ENCODE results near the gene SNAPC2.

Gene SNAPC2

GRCh38 chr19:7905859-7906258 is 14.3 kb upstream of the SNAPC2 start:
- no peak overlapping the region for H3K4me3 ChIP-seq (ENCODE audit: low read depth, low read length)
- no peak for DNase-seq
- H3K27me3 ChIP-seq (ENCODE audit: insufficient read depth, low read depth, severe bottlenecking): no peaks in the 10 kb centered on the region
- H3K9me3 ChIP-seq (ENCODE audit: severe bottlenecking): no peaks in the 10 kb centered on the region
- H3K36me3 ChIP-seq: peaks cover 40% of the 10 kb centered on the region
- TF ChIP-seq, protein P1, sequence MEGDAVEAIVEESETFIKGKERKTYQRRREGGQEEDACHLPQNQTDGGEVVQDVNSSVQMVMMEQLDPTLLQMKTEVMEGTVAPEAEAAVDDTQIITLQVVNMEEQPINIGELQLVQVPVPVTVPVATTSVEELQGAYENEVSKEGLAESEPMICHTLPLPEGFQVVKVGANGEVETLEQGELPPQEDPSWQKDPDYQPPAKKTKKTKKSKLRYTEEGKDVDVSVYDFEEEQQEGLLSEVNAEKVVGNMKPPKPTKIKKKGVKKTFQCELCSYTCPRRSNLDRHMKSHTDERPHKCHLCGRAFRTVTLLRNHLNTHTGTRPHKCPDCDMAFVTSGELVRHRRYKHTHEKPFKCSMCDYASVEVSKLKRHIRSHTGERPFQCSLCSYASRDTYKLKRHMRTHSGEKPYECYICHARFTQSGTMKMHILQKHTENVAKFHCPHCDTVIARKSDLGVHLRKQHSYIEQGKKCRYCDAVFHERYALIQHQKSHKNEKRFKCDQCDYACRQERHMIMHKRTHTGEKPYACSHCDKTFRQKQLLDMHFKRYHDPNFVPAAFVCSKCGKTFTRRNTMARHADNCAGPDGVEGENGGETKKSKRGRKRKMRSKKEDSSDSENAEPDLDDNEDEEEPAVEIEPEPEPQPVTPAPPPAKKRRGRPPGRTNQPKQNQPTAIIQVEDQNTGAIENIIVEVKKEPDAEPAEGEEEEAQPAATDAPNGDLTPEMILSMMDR (IDR thresholded peaks at IDR 0.05; ENCODE audit: low read depth, low read length): no peak
- H3K27ac ChIP-seq: no peak overlapping the region

- Histone ChIP-seq H3K27me3 (ENCODE audit: insufficient read depth, low read depth, severe bottlenecking) (no peaks in the 10 kb centered on the region), H3K4me3 (ENCODE audit: low read depth, low read length) (no peak overlapping the region), H3K9me3 (ENCODE audit: severe bottlenecking) (no peaks in the 10 kb centered on the region), H3K36me3 (peaks cover 51% of the 10 kb centered on the region), H3K27ac (no peak overlapping the region)
- TF ChIP-seq, protein P1 (IDR thresholded peaks at IDR 0.05; ENCODE audit: low read depth, low read length): no peak
- DNase-seq: no peak
Measured at GRCh38 chr19:7907122-7907521, 13.0 kb upstream of the SNAPC2 start.

DNA sequence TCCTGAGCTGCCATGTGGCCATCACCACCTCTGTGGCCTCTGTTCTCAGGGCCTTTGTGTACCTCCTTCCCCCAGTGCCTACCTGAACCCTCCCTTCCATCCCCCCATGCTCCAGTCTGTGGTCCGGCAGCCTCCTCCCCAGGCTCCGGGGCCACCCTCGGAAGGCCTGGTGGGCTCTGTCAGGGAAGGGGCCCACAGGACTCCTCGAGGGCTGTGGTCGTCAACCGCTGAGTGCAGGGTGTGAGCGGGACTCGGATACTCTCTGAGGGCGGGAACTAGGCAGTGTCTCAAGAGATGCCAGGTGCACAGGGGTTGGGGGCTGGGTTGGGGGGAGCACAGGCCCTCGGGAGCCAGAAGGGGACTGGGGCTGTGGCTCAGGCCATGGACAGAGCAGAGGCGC is 12.6 kb upstream of the SNAPC2 start:
- H3K4me3 ChIP-seq (ENCODE audit: low read depth, low read length): no peak overlapping the region
- DNase-seq: no peak
- no peaks in the 10 kb centered on the region for H3K9me3 ChIP-seq (ENCODE audit: severe bottlenecking)
- TF ChIP-seq, protein P1 (IDR thresholded peaks at IDR 0.05; ENCODE audit: low read depth, low read length): no peak
- no peaks in the 10 kb centered on the region for H3K27me3 ChIP-seq (ENCODE audit: insufficient read depth, low read depth, severe bottlenecking)
- peaks cover 53% of the 10 kb centered on the region for H3K36me3 ChIP-seq
- no peak overlapping the region for H3K27ac ChIP-seq

GRCh38 chr19:7908078-7908699 is 11.9 kb upstream of the SNAPC2 start:
- TF ChIP-seq, protein P1 (IDR thresholded peaks at IDR 0.05; ENCODE audit: low read depth, low read length): 0 out of 2 replicates have a peak, but pooled peaks have one; percentile 0
- DNase-seq: no peak
- no peak overlapping the region for H3K4me3 ChIP-seq (ENCODE audit: low read depth, low read length)
- H3K27me3 ChIP-seq (ENCODE audit: insufficient read depth, low read depth, severe bottlenecking): no peaks in the 10 kb centered on the region
- no peak overlapping the region for H3K27ac ChIP-seq
- H3K36me3 ChIP-seq: peaks cover 56% of the 10 kb centered on the region
- H3K9me3 ChIP-seq (ENCODE audit: severe bottlenecking): no peaks in the 10 kb centered on the region

GRCh38 chr19:7908742-7909461 is 11.2 kb upstream of the SNAPC2 start:
- DNase-seq: no peak
- Histone ChIP-seq H3K27me3 (ENCODE audit: insufficient read depth, low read depth, severe bottlenecking) (no peaks in the 10 kb centered on the region), H3K4me3 (ENCODE audit: low read depth, low read length) (no peak overlapping the region), H3K27ac (no peak overlapping the region), H3K9me3 (ENCODE audit: severe bottlenecking) (no peaks in the 10 kb centered on the region), H3K36me3 (peaks cover 56% of the 10 kb centered on the region)
- TF ChIP-seq, protein P1 (IDR thresholded peaks at IDR 0.05; ENCODE audit: low read depth, low read length): no peak

All from WERI-Rb-1 (cell line).